Measurements from ENCODE around the gene GPR21. TPM values are rescaled to one million over a fixed set of nuclear protein-coding genes. Genes with fewer than 3 reads are reported as not detected.

The GPR21 gene
- total RNA-seq, 2 experiments from 2014 or later = 0.63 to 1.1 TPM

DNA sequence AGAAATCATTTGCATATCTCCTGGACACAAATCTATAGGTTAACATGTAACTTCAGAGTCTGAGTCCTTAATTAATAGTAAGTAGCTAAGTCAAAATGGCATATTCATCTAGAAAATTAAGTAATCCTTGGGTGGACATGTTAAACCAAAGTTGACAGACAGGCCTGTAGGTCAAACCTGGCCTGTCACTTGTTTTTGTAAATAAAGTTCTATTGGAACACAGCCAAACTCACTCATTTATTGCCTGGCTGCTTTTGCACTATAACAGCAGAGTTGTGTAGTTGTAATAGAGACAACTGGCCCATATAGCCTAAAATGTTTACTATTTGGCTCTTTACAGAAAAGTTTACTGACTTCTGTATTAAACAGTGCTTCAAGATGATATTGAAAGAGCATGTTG is 24.6 kb upstream of the GPR21 start:
- Mint-ChIP-seq H3K4me3 (no peak overlapping the region), H3K9me3 (ENCODE audit: insufficient read depth) (peaks cover 3% of the 10 kb centered on the region), H3K27ac (no peak overlapping the region), H3K4me1 (ENCODE audit: low read depth) (no peaks in the 10 kb centered on the region), H3K36me3 (ENCODE audit: low read depth) (peaks cover 24% of the 10 kb centered on the region), H3K27me3 (ENCODE audit: low read depth) (no peaks in the 10 kb centered on the region)
- ChIA-PET CTCF (interaction anchor here (1.1 to 1.2 kb wide), 2 partner anchors 13 to 1610 kb away, joined by 3 to 4 read pairs; no protein-coding TSS in a partner anchor), POLR2A (no interaction called here)
- DNase-seq (no peak), ATAC-seq (no peak)

DNA sequence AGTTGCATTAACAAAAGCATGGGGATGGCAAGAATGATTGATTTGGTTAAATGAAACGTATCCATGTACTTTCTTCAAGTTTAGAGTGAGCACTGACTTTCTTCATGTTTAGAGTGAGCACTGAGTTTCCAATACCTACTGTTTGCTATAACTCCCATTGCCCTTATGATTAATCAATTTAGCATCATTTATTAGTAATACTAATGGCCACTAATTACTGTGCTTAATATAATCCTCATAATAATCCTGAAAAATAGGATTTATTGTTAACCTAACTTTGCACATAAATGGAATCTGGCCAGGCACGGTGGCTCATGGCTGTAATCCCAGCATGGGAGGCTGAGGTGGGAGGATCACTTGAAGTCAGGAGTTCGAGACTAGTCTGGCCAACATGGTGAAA is 22.1 kb upstream of the GPR21 start:
- ChIA-PET POLR2A (no interaction called here), CTCF (no interaction called here)
- H3K27ac Mint-ChIP-seq = no peak overlapping the region
- H3K4me3 Mint-ChIP-seq = no peak overlapping the region
- no peaks in the 10 kb centered on the region for H3K27me3 Mint-ChIP-seq (ENCODE audit: low read depth)
- ATAC-seq (no peak), DNase-seq (no peak)
- no peaks in the 10 kb centered on the region for H3K4me1 Mint-ChIP-seq (ENCODE audit: low read depth)
- peaks cover 11% of the 10 kb centered on the region for H3K9me3 Mint-ChIP-seq (ENCODE audit: insufficient read depth)
- peaks cover 40% of the 10 kb centered on the region for H3K36me3 Mint-ChIP-seq (ENCODE audit: low read depth)

DNA sequence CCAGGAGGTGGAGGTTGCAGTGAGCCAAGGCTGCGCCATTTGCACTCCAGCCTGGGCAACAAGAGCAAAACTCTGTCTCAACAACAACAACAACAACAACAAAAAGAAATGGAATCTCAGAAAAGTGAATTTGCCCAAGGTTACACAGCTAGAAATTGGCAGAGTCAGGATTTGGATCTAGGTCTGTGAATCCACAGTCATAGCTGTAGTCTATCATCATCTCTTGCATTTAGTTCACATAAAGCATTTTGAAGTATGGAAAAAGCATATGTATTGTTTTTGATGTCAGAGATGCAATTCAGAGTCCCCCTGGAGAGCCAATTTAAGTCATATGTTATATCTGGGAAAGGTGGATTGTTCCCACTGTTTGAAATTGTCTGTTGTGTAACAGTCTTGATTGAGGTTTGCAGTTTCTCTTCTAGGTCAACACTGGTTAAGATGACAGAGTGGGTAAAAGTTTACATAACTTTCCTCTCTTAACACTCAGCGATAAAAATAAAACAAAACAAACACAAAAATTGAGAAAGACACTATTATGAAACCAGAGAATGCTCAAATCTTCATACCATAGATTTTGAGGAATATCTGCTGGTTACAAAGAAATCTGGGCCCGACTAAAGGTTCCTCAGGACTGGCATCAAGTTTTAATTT is 21.5 kb upstream of the GPR21 start:
- CTCF ChIA-PET = no interaction called here
- no peaks in the 10 kb centered on the region for H3K4me1 Mint-ChIP-seq (ENCODE audit: low read depth)
- ATAC-seq (no peak), DNase-seq (no peak)
- peaks cover 40% of the 10 kb centered on the region for H3K36me3 Mint-ChIP-seq (ENCODE audit: low read depth)
- no peaks in the 10 kb centered on the region for H3K27me3 Mint-ChIP-seq (ENCODE audit: low read depth)
- H3K4me3 Mint-ChIP-seq = no peak overlapping the region
- no peak overlapping the region for H3K27ac Mint-ChIP-seq
- POLR2A ChIA-PET = no interaction called here
- peaks cover 11% of the 10 kb centered on the region for H3K9me3 Mint-ChIP-seq (ENCODE audit: insufficient read depth)

DNA sequence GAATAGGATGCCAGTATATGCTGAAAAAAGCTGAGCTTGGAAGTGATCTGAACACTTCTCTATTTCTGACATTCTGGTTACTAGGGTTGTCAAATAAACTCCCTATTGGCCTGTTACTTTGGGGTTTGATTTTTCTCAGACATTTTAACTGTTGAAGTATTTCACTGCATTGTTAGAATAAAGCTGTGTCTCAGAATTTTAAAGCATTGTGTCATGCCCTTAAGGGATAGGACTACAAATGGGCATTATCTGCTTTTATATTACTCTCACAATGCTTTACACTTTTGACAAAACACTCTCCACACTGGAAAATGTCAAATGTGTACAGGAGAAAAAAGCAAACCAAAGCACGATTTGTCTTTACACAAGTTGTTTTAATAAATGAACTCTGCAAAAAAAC is 16.8 kb upstream of the GPR21 start:
- Mint-ChIP-seq H3K27me3 (ENCODE audit: low read depth) (no peaks in the 10 kb centered on the region), H3K27ac (no peak overlapping the region), H3K9me3 (ENCODE audit: insufficient read depth) (peaks cover 11% of the 10 kb centered on the region), H3K36me3 (ENCODE audit: low read depth) (peaks cover 42% of the 10 kb centered on the region), H3K4me3 (no peak overlapping the region), H3K4me1 (ENCODE audit: low read depth) (no peaks in the 10 kb centered on the region)
- no peak for DNase-seq
- CTCF ChIA-PET = interaction anchor here (0.7 kb wide), 1 partner anchor 1724 kb away, joined by 3 read pairs; no protein-coding TSS in a partner anchor
- POLR2A ChIA-PET = no interaction called here
- ATAC-seq = no peak

DNA sequence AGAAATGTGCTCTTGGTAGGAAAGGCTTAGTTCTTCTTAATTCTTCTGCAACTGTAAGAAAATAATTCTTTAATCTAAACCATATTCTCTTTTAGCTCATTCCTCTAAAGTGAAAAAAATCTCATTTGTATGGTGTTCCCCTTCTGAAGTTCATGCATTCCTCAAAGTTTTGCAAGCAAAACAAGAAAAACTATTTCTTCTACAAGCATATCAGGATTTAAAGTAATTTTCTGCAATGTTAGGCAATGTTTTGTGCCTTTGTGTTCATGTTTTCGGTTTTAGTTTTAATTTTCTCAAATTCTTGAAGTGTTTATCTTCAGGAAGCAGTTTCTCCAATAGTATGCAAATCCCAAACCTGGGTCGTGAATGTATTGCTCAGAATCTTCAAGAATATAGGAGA is 12.7 kb upstream of the GPR21 start:
- no peak for DNase-seq
- ChIA-PET CTCF (interaction anchor here (0.6 kb wide), 1 partner anchor 30 kb away, joined by 3 read pairs; no protein-coding TSS in a partner anchor), POLR2A (no interaction called here)
- H3K36me3 Mint-ChIP-seq (ENCODE audit: low read depth) = peaks cover 8% of the 10 kb centered on the region
- H3K27ac Mint-ChIP-seq = no peak overlapping the region
- H3K27me3 Mint-ChIP-seq (ENCODE audit: low read depth) = no peaks in the 10 kb centered on the region
- no peaks in the 10 kb centered on the region for H3K9me3 Mint-ChIP-seq (ENCODE audit: insufficient read depth)
- no peak overlapping the region for H3K4me3 Mint-ChIP-seq
- ATAC-seq = no peak
- no peaks in the 10 kb centered on the region for H3K4me1 Mint-ChIP-seq (ENCODE audit: low read depth)

DNA sequence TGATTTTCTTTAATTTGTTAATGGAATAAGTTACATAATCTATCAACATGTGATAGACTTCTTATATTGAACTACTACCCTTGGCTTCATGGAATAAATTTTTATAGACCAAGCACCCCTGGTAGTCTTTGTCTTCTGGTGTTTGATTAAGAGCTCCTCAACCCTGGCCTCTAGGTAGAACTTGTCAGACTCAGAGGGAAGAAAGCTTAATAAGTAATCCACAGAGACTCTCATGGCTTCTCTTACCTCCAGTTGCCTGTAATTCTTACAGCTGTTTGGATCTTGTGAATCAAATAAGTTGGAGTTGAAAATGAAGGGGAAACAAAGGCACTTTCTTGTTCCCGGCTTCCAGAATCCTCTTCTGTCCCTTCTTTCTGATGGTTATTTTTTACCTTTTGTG is 7.0 kb upstream of the GPR21 start:
- ATAC-seq (no peak), DNase-seq (no peak)
- Mint-ChIP-seq H3K27ac (no peak overlapping the region), H3K36me3 (ENCODE audit: low read depth) (peaks cover 4% of the 10 kb centered on the region), H3K27me3 (ENCODE audit: low read depth) (no peaks in the 10 kb centered on the region), H3K4me3 (no peak overlapping the region), H3K9me3 (ENCODE audit: insufficient read depth) (no peaks in the 10 kb centered on the region), H3K4me1 (ENCODE audit: low read depth) (peaks cover 6% of the 10 kb centered on the region)
- ChIA-PET CTCF (interaction anchor here (1.2 kb wide), 1 partner anchor 35 kb away, joined by 3 read pairs; no protein-coding TSS in a partner anchor), POLR2A (no interaction called here)

DNA sequence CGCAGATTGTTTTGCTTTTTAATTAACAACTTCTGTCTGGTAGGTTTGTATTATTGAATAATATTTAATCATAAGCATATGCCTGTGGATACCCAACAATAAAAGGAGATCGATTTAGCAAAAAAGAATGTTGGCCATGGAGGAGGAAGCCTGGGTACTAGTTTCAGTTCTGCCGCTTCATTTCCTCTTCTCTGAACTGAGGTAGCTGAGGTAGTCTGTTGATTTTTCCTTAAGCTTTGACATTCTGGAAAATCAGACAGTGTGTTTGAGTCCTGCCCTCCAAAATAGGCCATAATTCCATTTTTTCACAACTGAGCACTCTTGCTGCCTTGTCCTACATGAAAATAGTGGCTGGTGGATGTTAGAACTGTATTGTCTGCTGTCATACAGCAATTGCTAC is 6.0 kb upstream of the GPR21 start:
- Mint-ChIP-seq H3K4me3 (no peak overlapping the region), H3K36me3 (ENCODE audit: low read depth) (peaks cover 4% of the 10 kb centered on the region), H3K27me3 (ENCODE audit: low read depth) (no peaks in the 10 kb centered on the region), H3K4me1 (ENCODE audit: low read depth) (peaks cover 6% of the 10 kb centered on the region), H3K9me3 (ENCODE audit: insufficient read depth) (no peaks in the 10 kb centered on the region), H3K27ac (no peak overlapping the region)
- ChIA-PET POLR2A (interaction anchor here (0.7 kb wide), 1 partner anchor 115 kb away, joined by 3 read pairs; the partner anchor contains the start of gene ZBTB6), CTCF (interaction anchor here (1.2 kb wide), 1 partner anchor 36 kb away, joined by 3 read pairs; no protein-coding TSS in a partner anchor)
- ATAC-seq (no peak), DNase-seq (no peak)

DNA sequence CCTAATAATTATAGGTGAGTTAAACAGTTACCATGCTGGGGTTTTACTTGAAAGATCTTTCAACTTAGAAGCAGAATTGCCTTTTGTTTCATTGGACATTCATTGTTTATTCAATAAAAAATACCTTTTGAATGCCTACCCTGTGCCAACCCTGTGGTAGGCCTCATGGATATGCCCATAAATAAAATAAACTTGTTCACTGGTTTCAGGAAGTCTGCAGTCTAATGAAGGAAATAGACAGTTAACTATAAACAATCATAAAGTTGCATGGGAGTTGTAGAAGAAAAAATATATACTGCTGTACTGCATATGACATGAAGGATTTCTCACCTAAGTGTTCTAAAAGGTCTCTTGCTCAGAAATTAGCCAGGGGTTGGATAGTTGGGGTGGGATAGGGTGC is 5.3 kb upstream of the GPR21 start:
- no peak overlapping the region for H3K4me3 Mint-ChIP-seq
- CTCF ChIA-PET = no interaction called here
- peaks cover 6% of the 10 kb centered on the region for H3K4me1 Mint-ChIP-seq (ENCODE audit: low read depth)
- POLR2A ChIA-PET = no interaction called here
- H3K36me3 Mint-ChIP-seq (ENCODE audit: low read depth) = peaks cover 4% of the 10 kb centered on the region
- no peaks in the 10 kb centered on the region for H3K9me3 Mint-ChIP-seq (ENCODE audit: insufficient read depth)
- no peak overlapping the region for H3K27ac Mint-ChIP-seq
- DNase-seq (no peak), ATAC-seq (no peak)
- H3K27me3 Mint-ChIP-seq (ENCODE audit: low read depth) = no peaks in the 10 kb centered on the region

DNA sequence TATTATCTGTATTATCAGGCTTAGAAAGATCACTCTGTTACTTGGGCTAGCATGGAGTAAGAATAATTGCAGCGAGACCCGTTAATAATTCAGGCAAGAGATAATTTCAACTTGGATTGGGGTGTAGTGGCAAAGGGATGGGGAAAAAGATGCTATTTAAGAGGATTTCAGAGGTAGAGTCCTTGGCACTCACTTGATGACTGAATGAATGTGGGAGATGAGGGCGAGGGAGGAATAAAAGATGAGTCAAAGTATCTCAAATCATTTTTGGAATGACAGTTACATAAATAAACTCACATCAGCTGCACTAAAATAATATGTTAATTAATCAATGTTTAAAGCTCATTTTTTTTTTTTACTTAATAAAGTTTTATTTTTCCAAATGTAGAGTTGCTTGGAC is 4.5 kb upstream of the GPR21 start:
- no peaks in the 10 kb centered on the region for H3K27me3 Mint-ChIP-seq (ENCODE audit: low read depth)
- H3K4me3 Mint-ChIP-seq = no peak overlapping the region
- POLR2A ChIA-PET = no interaction called here
- ATAC-seq (no peak), DNase-seq (no peak)
- H3K9me3 Mint-ChIP-seq (ENCODE audit: insufficient read depth) = no peaks in the 10 kb centered on the region
- H3K27ac Mint-ChIP-seq = no peak overlapping the region
- CTCF ChIA-PET = interaction anchor here (1.1 to 1.2 kb wide), 2 partner anchors 18 to 25 kb away, joined by 3 read pairs; no protein-coding TSS in a partner anchor
- peaks cover 4% of the 10 kb centered on the region for H3K36me3 Mint-ChIP-seq (ENCODE audit: low read depth)
- peaks cover 6% of the 10 kb centered on the region for H3K4me1 Mint-ChIP-seq (ENCODE audit: low read depth)

DNA sequence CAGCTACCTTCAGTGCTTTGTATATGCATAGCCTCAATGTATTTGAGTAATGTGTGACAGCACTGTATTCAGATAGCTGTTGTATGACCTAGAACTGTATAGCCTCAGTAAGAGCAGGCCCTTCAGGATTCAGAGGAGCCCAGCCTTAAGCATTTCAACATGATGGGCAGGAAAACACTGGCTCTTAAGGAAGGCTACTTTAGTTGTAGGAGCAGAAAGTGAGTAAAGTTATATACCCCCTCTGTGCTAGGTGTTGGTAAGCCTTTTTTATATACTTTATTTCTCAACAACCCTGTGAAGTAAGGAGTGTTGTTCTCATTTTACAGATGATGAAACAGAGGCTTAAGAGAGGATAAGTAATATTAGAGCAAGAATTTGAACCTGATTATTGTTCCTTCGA is 1.5 kb upstream of the GPR21 start:
- H3K27me3 Mint-ChIP-seq (ENCODE audit: low read depth) = no peaks in the 10 kb centered on the region
- DNase-seq = no peak
- POLR2A ChIA-PET = no interaction called here
- H3K4me3 Mint-ChIP-seq = no peak overlapping the region
- H3K36me3 Mint-ChIP-seq (ENCODE audit: low read depth) = peaks cover 7% of the 10 kb centered on the region
- no peaks in the 10 kb centered on the region for H3K9me3 Mint-ChIP-seq (ENCODE audit: insufficient read depth)
- H3K27ac Mint-ChIP-seq = no peak overlapping the region
- CTCF ChIA-PET = no interaction called here
- ATAC-seq = no peak
- H3K4me1 Mint-ChIP-seq (ENCODE audit: low read depth) = peaks cover 6% of the 10 kb centered on the region

DNA sequence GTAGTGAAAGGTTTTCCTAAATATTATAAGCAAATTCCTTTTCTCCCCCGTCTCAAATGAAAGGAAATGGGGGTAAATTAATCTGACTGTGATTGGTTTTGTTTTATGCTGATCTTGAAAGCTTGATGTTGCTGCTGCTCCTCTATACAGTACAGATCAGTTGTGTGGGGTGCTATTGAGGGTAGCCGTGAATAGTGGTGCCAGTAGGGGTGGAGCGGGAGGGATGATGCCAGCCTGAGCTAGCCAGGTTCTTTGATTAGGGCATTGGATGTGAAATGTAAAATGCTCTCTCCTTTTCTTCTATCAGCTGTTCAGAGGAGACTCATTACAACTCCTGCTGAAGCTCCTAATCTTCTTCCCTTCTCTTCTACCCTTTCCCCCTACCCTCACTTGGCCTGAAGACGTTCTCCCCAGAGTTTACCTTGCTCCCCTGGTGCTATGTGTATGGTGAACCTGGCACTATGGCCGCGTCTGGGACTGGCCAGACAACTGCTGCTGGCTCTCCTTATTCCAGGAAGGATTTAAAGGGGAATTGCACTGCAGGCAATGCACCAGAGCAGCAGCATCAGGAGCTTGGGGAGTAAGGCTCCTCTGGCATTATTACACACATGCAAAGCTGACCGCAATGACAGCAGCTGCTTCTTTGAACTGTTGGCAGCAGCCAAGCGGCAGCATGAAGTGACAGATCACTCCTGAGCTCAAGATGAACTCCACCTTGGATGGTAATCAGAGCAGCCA is 566 bp downstream of the GPR21 start:
- no peak for ATAC-seq
- no peak overlapping the region for H3K27ac Mint-ChIP-seq
- H3K27me3 Mint-ChIP-seq (ENCODE audit: low read depth) = no peaks in the 10 kb centered on the region
- no peaks in the 10 kb centered on the region for H3K9me3 Mint-ChIP-seq (ENCODE audit: insufficient read depth)
- CTCF ChIA-PET = no interaction called here
- POLR2A ChIA-PET = no interaction called here
- H3K36me3 Mint-ChIP-seq (ENCODE audit: low read depth) = peaks cover 4% of the 10 kb centered on the region
- no peak for DNase-seq
- H3K4me3 Mint-ChIP-seq = no peak overlapping the region
- H3K4me1 Mint-ChIP-seq (ENCODE audit: low read depth) = no peaks in the 10 kb centered on the region

DNA sequence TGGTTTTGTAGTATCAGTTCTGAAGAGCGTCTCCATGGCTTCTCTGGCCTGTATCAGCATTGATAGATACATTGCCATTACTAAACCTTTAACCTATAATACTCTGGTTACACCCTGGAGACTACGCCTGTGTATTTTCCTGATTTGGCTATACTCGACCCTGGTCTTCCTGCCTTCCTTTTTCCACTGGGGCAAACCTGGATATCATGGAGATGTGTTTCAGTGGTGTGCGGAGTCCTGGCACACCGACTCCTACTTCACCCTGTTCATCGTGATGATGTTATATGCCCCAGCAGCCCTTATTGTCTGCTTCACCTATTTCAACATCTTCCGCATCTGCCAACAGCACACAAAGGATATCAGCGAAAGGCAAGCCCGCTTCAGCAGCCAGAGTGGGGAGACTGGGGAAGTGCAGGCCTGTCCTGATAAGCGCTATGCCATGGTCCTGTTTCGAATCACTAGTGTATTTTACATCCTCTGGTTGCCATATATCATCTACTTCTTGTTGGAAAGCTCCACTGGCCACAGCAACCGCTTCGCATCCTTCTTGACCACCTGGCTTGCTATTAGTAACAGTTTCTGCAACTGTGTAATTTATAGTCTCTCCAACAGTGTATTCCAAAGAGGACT is 1.5 kb downstream of the GPR21 start:
- DNase-seq = no peak
- H3K27ac Mint-ChIP-seq = no peak overlapping the region
- H3K4me3 Mint-ChIP-seq = no peak overlapping the region
- peaks cover 4% of the 10 kb centered on the region for H3K36me3 Mint-ChIP-seq (ENCODE audit: low read depth)
- POLR2A ChIA-PET = no interaction called here
- no peaks in the 10 kb centered on the region for H3K4me1 Mint-ChIP-seq (ENCODE audit: low read depth)
- no peaks in the 10 kb centered on the region for H3K9me3 Mint-ChIP-seq (ENCODE audit: insufficient read depth)
- no peak for ATAC-seq
- H3K27me3 Mint-ChIP-seq (ENCODE audit: low read depth) = no peaks in the 10 kb centered on the region
- CTCF ChIA-PET = no interaction called here
